Stimulated activated CD8-positive, alpha-beta memory T cell treated with anti-CD3 and anti-CD28 coated beads, Interleukin-7, amount 100 ng/mL, for 24 hours (primary cell): ENCODE results near the gene PARD3.
"Not testable (repeated sequence)": the region's sequence is repeated elsewhere in the genome, so short reads cannot be mapped to it uniquely, and the experiment has no call there.

ENCODE experiments used
- DNase-seq: peaks from one replicate; pipeline ENCODE4 v3.0.0-alpha.2; 2020; ENCODE audit warnings: low read depth

Gene PARD3

GRCh38 chr10:34378297-34378696, 436.8 kb downstream of the PARD3 start:
- no peak for DNase-seq

DNA sequence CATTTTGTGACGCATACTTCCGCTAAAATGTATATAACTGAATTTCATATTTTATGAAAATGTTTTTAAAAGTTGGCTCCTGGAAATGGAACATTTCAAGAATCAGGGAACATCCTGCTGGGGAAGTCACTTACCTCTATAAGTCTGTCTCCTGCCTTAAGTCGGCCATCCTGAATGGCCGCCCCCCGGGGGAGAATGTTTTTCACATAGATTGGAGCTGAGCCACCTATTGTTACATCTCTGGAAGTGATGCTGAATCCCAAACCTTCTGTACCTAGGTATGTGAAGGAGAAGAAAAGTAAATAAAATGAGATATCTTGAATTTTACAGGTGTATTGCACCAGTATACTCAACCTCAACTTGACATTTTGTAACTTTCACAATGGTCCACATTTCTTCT, 437.3 kb downstream of the PARD3 start:
- no peak for DNase-seq

GRCh38 chr10:34374356-34375045, 440.6 kb downstream of the PARD3 start:
- DNase-seq: no peak

DNA sequence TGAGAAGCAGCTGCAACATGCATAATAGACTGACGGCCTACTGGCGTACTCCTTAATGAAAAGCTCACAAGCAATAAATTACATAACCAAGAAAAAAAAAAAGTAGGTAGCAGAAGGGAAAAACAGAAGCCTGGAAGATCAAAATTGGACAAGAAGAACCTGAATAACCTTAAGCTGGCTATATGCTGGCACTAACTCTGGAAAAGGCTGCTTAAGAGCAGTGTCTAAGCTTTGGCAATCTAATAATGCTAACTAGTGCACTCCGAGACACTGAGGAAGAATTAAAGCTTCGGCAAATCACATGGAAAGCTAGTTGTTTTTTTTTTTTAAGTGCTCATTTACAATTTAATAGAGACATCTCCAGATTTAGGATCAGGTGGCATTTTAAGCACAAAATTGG, 441.9 kb downstream of the PARD3 start:
- DNase-seq: no peak

GRCh38 chr10:34372509-34372908, 442.6 kb downstream of the PARD3 start:
- DNase-seq: no peak

GRCh38 chr10:34370126-34370525, 445.0 kb downstream of the PARD3 start:
- no peak for DNase-seq

DNA sequence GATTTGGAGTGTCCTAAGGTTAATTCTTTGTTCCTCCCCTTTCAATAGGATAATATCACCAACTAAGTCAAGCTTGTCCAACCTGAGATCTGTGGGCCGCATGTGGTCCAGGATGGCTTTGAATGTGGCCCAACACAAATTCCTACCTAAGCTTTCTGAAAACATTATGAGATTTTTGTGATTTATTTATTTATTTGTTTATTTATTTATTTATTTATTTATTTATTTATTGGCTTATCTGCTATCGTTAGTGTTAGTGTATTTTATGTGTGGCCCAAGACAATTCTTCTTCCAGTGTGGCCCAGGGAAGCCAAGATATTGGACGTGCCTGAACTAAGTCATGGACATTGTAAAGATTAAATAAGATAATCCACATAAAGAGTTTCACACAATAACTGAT, 446.0 kb downstream of the PARD3 start:
- no peak for DNase-seq

GRCh38 chr10:34364253-34365037, 450.7 kb downstream of the PARD3 start:
- DNase-seq: no peak

DNA sequence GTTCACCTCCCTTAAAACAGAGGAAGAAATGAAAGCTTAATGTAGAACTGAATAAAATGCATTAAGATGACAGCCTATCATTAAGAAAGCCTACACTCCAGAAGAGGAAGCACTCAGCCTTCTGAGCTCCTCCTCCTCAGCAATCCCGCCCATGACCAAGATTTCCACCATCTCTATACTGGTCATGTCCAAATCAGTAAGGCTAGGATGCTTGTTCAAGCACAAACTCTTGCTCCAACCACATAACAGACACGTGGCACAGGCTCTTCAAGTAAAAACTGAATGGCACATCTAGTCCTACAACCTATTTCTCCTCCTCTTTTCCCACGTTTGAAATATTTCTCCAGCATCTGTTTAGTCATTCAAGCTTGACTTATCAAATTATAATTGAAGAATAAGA, 454.1 kb downstream of the PARD3 start:
- DNase-seq: no peak

- DNase-seq: no peak
Observed at GRCh38 chr10:34359435-34359813, 455.7 kb downstream of the PARD3 start.

GRCh38 chr10:34358729-34359434, 456.2 kb downstream of the PARD3 start:
- no peak for DNase-seq

DNA sequence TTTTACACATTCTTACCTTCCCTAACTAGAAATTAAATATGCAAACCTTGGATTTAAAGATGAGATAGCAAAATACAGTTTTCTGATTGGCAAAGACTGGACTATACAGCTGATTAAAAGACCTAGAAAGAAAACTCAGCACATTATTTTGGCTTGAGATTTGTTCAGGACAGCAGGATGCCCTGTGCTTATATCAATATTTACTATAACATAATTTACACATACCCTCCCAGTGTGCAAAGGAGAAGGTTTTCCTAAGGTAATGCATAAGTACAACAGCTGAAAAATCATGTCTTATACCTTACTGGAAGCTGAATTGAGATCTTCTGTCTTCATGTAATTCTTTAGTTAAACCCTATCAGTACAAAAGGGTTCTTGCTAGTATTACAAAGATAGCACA, 458.6 kb downstream of the PARD3 start:
- no peak for DNase-seq

DNA sequence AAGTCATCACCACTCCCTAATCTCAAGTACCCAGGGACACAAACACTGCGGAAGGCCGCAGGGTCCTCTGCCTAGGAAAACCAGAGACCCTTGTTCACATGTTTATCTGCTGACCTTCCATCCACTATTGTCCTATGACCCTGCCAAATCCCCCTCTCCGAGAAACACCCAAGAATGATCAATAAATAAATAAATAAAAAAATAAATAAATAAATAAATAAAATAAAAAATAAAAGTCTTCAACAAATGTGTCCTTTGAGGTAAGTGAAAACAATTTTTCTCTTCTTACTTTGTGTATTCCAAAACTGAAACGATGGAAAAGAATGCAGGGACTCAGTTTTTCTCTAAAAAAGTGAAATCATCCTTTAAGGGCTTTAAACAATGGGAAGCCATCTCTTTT, 461.6 kb downstream of the PARD3 start:
- DNase-seq: not testable (repeated sequence)

GRCh38 chr10:34352599-34353204, 462.4 kb downstream of the PARD3 start:
- not testable (repeated sequence) for DNase-seq

GRCh38 chr10:34351161-34351560, 463.9 kb downstream of the PARD3 start:
- DNase-seq: no peak

- DNase-seq: peak; percentile 2
Observed at GRCh38 chr10:34348917-34349485, 466.1 kb downstream of the PARD3 start.

DNA sequence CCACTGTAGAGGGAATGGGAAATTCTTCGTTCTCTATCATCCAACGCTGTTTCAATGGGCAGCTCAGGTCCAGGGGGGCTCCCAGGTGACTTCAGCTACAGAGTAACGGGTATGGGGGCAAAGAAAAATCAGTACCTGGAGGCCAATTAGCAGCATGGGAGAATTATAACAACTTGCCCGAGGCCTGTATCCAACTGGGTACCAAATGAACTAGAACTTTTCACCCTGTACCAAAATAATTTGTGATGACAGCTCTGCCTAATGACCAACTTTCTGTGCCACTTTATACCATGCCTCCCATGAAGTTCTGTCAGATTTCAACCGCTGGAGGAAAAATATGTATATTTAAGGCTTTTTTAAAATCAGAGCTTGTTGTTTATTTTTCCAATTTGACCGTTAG, 467.1 kb downstream of the PARD3 start:
- no peak for DNase-seq

GRCh38 chr10:34347131-34347530, 468.0 kb downstream of the PARD3 start:
- no peak for DNase-seq

DNA sequence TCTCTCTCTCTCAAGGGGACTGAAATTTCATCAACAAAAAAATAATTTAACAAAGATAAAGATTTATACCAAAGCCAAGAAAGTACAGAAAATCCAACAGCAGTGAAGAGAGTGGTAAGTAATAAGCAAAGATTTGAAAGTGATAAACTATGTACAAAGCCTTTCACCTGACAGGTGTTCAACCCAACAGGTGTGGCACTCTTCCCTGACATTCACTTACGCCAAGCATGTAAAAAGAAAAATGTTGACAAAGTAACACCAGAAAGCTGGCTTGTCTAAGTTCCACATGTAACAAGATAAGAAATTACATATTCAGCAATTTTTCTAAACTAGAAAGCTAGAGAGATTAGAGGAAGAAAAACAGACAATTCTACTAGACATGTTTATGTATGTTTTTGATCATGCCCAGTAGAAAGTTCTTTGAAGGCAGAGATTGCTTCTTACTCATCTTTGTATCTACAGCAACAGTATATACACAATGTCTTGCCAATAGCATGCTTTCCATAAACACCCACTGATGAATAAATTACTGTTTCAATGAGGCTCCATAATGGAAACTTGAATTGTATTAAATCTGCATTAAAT, 468.5 kb downstream of the PARD3 start:
- no peak for DNase-seq

DNA sequence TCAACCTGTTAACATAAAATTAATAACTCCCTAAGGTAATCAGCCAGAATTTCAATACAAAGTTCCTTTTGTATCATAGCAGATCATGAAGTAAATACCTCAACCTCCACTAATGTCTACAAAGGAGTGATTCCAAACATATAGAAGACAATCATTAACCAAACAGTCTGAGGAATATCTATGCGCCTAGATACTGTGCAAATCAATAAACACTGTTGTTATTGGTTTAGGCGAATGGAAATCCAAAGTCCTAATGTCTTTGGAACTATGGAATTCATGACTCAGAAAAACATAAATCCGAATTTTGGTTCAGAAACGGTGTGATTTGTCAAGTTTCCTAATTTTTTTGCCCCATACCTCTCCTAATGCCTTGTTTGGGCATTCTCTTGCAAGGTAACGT, 469.7 kb downstream of the PARD3 start:
- DNase-seq: no peak

- DNase-seq: no peak
Observed at GRCh38 chr10:34343764-34344163, 471.3 kb downstream of the PARD3 start.

DNA sequence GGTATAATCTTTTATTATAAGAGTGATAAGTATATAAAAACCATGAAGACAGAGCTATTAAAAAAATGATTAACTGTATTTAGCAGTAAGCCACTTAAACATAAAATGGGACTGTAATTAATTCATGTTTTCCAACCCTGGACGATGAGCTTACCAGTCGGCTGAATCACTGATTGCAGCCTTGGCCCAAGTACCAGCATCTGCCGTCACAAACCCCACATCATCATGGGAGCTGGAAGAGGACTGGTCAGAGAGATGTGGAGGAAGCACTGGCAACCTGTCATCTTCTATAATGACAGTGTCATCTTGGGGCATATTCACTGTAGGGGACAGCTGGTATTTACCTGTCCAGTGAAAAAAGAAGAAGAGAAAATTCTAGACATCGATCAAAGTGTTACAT, 473.6 kb downstream of the PARD3 start:
- DNase-seq: no peak
